ENCODE measurements around the gene LGR6.
"Not testable (repeated sequence)": the region's sequence is repeated elsewhere in the genome, so short reads cannot be mapped to it uniquely, and the experiment has no call there.

The LGR6 gene

DNA sequence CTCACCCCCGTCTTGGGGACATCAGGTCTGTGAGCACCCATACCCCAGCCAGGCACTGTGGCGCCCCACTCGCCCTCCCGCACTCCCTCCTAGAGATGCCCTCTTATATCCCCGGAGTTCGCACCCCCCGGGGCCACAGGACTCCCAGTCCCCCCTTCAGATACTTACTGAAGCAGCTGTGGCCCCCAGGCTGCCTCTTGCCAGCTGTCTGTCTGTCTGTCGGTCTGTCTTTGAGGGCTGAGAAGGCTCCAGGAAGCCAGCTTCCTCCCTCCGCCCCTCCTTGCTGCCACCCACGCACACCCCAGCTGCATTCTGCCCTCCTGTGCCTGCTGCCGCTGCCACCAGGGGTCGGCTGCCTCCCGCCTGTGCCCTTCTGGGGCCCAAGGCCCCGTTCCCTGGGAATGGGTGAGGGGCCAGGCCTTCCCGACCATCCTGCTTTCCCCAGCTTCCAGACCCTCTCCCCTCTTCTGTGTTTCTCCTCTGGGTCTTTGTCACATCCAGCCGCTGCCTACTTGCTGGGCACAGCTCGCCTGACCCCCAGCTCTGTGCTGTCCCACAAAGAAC is 33.1 kb upstream of the LGR6 start, which contains the start of gene PTPN7:
PTPN7 (minus strand) TSS at position 226 of the 564 bp plus-strand sequence. CDS start 1,200 bp downstream, outside the sequence.
- DNase-seq = peak; percentile 92

DNA sequence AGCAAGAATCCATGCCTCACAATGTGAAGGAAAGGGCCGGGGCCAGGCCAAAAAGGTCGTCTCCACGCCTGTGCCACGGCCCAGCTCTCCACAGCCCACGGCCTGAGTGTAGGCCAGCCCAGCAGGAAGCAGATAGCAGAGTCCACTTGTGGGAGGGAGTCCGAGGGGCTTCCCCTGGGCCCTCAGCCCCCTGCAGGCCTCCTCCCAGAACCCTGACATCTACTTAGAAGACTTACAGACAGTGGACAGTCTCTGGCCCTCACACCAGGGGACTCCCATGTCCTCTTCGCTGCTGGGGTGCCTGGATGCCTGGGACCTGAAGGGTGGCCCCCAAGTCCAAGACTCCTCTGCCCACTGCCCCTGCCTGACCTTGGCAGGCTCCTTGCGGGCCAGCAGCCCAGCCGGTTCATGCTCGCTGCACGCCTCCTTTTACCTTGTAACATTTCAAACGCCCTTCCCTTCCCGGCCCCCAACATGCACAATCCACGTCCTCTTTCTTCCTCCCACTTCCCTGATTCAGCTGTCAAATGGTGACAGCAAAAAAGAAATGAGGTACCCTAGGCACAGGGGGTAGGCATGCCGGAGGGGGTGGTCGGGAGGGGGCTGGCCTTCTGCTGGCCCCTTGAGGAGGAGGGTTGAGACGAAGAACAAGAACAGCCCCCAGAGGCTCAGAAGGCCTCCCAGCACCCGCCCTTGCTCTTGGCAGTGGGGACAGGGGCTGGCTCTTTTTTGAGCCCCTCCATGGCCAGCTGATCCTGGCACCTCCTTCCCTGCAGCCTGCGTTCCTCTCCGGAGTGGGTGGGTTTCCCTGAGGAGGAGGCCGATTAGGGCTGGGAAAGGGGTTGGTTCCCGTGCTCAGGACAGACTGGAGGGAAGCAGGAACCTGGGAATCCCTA is 32.2 kb upstream of the LGR6 start:
- no peak for DNase-seq

DNA sequence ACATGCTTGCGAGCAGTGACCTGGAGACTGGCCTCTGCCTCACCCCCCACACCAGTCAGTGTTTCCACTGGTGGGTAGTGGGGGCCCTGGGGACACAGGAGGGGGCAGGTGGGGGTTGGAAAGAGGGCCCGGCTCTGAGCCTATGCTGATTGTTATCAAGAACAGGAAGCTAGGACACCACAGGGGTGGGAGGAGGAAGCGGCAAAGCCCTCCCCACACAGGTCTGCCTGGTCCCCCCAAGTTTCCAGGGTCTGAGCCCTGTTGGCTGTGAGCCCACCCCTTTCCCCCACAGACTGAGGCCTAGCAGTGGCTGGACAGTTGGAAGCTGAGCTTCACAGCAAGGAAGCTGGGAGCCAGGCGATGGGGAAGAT is 31.6 kb upstream of the LGR6 start:
- DNase-seq = peak; percentile 68

DNA sequence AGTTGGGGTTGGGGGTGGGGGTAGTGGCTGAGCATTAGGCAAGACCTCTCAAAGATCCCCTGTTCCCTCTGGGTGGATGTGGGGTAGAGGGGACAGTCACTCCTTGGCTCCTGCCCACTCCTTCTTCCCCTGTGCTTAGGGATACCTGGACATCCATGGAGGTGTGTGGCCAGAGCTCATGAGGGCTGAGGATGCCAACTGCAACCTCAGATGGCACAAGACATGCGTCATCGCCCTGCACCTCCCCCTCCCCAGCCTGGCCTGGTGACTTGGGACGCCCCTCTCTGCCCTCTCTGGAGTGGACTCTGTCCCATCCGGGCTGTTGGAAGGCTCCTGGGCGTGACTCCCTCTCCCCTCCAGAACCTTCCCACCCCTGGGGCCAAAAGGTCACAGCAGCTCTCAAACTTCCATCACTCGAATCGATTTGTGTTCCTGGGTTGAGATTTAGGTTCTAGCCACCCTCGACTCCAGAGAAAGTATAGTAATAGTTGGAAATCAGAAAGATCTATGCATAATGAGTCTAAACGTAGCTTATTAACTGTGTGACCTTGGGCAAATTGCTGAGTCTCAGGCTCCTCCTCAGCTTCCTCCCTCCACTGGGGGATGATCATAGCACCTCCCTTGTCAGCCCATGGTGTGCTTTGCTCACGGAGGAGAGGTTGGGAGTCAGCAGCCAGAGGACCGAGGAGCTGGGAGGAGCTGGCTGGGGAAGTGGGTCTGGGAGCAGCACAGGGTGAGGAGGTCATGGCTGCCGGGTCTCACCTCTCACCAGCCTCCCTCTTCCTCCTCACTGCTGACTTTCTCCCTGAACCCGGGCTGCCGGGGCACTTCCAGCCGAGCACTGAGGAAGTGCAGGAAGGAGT is 30.9 kb upstream of the LGR6 start:
- DNase-seq = peak; percentile 62

DNA sequence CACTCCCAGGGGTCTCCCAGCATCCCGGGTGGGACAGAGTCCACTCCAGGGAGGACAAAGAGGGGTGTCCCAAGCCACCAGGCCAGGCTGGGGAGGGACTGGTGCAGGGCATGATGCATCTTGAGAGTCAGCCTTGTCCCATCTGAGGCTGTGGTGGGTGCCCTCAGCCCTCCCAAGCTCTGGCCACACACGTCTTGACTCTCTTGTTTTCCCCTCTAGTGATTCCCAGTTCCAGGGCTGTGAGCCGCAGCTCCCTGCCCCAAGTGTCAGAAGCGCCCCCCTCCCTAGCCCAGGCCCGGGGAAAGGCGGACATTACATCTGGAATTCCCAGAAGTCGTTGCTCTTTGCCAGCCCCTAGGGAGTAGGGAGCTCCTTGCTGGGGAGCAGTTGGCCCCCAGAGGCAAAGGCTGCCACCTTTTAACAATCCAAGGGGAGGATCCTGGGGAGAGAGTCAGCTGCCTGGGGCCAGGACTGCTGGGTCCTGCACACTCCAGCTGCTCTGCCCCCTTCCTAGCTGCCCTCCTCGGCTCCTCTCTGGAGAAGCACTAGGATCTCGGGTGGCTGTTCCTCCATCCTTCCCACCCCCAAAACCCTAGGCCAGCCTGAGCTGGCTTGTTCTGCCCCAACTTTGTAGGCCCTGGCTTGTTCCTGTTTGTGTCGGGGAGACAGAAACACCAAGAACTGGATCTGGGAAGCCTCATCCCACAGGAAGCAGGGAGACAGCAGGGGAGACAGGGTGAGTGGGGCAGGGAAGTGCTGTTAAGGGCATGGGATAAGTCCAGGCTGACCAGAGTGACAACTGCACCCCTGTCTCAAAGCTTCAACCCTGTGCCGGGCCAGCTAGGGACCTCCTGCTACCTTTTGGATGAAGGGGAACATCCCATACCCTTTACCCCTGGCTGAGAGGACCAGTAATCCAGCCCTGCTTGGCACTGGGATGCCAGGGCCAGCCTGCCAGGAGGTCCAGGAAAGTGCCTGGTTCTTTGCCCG is 30.0 kb upstream of the LGR6 start:
- DNase-seq = no peak

DNA sequence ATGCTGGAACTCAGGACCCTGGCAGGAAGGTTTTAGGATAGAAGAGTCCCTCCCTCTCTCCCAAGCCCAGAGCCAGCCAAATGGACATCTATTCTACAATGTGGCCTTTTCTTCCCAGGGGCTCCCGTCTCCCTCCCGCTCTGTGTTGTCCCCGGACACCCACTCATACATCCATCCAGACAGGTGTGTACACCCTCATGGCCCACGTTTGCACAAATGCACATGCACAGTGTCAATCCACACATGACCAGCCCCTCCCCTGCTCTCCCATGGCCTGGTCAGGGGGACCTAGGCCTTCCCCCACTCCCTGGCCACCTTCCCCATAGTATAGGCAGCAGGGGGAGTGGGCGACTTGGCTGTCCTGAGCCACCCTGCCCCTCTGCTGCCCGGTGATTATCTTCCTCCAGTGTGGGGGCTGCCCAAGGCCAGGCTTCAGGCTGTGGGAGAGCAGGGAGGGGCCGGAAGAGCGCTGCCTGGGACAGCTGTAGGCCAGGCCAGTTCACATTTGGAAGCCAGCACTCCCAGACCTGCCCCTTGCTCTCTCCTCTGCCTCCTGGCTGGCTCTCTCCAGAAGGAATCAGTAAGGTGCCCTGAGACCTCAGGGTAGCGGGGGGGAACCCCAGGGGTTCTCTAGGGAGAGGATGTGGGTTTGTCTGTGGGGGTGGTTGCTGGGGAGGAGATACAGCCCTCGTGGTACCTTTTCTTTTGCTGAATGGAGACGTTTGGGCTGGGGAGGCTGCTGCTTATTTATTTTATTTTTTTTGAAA is 29.1 kb upstream of the LGR6 start:
- DNase-seq = peak; percentile 81

DNA sequence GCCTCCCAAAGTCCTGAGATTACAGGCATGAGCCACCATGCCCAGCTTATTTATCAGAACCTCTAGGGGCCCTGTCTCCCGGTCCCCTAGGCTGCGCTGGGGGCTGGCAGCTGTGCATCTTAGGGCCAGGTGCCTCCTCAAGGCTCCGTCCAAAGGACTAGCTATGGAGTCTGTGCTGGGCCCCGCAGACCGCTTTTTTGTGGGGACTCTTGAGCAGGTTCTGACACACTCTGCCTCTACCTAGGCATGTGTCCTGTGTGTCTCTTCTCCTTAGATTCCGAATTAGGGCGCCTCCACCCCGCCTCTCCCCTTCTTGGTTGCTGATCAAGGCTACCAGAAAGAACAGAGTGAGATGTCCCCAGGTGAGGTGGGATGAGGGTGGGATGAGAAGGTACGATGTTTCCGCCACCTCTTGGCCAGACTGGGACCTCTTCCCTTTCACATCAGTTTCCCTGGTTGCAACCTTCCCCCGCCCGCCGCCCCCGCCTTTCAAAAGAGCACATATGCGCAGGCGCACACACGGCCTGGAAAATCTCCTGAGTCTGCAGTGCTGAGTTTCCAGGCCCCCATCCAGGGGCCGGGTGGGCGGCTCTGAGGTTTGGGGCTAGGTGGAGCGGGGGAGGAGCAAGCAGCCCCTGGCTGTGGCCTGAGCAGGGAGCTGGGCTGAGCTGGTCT is 28.2 kb upstream of the LGR6 start:
- DNase-seq = peak; percentile 62

DNA sequence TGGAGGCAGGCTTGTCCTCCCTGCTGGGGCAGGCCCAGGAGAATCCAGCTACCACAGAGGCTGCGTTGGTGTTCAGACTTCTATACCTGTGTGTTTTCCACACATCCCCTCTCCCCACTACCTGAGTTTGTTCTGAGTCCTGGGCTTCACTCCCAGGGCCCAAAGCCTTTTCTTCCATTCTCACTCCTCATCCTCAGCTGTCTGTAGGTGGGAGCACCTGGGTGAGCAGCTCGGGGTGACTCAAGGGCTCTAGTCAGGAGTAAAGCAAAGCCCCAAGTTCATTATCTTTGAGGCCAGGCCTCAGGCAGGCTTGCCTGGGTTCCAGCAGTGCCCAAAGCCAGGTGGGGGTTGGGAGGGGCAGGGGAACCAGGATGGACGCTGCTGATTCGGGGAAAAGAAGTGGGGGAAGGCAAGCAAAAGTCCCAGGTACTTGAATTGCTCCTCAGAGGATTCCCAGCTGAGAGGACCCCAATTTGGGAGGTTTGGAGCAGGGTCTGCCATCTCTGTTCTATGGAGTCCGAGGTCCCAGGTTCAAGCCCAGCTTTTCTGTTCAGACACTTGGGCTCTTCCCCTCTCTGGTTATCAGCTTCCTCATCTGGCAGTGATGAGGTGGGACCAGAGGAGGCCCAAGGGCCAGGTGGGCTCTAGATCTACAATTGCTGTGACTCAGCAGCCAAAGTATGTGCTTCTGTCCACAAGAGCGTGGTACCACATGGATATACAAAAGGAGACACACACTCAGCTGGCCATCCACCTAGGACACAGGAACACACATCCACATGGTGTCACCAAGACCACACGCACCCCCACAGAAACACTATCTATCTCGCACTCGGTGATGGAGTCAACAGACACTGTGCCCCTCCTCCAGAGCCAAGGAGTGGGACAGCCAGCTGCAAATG is 27.4 kb upstream of the LGR6 start:
- DNase-seq = no peak

DNA sequence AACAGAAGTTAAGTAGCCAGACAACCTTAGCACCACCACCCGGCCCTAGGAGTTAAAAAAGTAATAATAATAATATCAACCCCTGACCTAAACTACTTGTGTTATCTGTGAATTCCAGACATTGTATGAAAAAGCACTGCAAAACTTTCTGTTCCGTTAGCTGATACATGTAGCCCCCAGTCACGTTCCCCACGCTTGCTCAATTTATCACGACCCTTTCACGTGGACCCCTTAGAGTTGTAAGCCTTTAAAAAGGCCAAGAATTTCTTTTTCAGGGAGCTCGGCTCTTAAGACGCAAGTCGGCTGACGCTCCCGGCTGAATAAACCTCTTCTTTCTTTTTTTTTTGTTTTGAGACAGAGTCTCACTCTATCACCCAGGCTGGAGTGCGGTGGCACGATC is 26.5 kb upstream of the LGR6 start:
- DNase-seq = not testable (repeated sequence)

DNA sequence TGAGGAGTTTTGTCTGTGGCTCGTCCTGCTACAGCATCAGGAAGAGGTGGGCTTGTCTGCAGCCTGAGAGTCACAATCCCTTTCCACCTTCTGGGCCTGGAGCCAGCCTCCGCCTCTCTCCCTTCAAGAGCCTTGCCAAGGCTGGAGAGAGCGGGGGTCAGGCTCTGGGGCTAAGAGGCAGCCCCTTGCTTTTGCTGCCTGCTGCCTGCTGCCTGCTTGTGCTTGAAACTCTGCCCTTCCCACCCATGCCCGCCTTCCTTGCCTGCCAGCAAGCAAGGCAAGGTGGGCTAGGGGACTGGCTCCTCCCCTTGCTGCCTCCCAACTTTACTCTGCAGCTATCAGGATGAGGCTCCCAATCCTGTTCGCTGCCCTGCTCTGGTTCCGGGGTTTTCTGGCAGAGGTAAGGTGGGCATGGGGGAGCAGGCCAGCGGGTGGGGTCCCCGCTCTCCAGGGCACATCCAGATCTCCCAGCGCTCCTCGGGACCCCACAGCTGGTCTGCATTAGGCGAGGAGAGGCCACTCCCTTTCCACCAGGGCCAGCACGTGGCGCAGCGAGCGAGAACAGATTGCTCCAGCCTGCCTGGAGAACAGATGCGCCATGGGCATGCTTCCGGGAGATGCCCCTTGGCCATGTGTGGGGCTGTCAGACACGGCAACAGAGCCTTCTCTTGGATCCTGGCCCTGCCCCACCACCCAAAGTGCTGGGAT is 25.7 kb upstream of the LGR6 start:
- no peak for DNase-seq

DNA sequence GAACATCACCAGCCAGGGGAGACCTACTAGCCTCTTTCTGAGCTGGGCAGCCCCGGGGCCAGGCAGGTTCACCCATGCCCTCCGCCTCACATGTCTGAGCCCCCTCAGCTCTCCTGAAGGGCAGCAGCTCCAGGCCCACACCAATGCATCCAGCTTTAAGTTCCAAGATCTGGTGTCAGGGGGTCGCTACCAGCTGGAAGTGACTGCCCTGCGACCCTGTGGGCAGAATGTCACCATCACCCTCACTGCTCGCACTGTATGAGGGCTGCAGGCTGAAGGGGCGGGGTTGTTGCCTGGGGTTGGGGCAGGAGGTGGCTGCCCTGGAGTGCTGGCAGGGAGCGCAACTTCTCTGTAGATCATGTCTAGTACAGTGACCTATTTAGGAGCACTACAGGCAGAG is 24.7 kb upstream of the LGR6 start:
- DNase-seq = no peak

DNA sequence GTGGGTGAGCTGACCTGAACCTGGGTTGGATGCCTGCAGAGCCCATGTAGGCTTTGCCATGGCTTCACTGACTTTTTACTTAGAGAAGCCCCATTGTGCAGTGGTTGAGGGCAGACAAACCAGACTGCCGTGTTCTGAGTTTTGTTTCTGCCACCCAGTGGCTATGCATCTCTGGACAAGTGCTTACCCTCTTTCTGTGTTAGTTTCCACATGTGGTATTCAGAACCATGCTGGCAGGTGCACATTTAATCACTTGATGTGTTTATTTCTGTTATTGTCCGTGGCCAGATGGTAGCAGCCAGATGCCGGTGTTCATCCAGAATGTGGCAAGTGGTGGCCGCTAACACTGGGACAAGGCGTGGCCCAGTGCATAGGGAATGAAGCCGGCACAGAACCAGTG is 22.9 kb upstream of the LGR6 start:
- no peak for DNase-seq

DNA sequence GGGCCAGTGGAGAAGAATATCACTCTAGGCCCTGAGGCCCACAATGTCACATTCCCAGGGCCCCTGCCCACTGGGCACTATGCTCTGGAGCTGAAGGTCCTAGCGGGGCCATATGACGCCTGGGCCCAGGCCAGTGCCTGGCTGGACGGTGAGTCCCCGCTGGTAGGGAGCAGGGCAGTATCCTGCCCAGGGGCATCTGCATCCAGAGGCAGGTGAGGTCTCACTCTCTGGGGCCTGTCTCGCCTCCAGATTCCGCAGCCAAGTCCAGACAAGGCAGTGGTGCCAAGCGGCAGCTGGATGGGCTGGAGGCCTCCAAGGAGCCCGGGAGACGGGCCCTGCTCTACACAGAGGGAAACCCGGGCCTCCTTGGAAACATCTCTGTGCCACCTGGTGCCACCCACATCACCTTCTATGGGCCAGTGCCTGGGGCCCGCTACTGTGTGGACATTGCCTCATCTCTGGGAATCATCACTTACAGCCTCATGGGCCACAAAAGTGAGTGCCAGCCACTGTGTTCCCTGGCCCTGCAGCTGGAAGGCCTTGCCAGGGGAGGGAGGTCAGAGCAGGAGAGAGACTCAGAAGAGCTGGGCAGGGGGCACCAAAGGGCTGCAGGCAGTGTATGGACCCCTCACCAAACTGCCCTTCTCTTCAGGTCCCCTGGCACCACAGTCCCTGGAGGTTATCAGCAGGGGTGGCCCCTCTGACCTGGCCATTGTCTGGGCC is 22.1 kb upstream of the LGR6 start:
- DNase-seq = no peak

DNA sequence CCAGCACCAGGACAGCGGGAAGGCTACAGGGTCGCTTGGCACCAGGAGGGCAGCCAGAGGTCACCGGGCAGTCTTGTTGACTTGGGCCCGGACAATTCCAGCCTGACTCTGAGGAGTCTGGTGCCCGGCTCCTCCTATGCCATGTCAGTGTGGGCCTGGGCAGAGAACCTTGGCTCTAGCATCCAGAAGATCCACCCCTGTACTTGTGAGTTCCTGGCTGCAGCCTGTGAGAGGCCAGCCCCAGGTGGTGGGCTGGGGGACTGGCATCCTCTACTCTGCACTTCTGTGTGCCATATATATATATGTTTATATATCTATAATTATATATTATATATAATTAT is 21.6 kb upstream of the LGR6 start:
- DNase-seq = no peak

DNA sequence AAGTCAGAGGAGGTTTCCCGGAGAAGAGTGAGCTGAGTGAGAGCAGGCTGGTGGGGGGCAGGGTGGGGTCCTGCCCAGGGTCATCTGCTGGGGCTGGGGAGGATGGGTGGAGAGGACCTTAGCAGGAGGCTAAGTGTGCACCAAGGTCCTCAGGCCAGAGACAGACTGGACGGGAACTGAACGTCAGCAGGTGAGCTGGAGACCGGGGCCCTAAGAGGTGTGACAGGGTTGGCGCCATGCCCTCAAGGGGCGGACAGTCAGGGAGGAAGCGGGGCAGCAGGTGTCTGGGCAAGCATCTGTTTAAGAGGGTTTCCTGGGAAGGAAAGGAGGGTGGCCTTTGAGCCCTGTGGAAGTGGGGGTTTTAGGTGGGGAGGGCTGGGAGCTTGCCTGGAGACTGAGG is 19.6 kb upstream of the LGR6 start:
- DNase-seq = no peak

DNA sequence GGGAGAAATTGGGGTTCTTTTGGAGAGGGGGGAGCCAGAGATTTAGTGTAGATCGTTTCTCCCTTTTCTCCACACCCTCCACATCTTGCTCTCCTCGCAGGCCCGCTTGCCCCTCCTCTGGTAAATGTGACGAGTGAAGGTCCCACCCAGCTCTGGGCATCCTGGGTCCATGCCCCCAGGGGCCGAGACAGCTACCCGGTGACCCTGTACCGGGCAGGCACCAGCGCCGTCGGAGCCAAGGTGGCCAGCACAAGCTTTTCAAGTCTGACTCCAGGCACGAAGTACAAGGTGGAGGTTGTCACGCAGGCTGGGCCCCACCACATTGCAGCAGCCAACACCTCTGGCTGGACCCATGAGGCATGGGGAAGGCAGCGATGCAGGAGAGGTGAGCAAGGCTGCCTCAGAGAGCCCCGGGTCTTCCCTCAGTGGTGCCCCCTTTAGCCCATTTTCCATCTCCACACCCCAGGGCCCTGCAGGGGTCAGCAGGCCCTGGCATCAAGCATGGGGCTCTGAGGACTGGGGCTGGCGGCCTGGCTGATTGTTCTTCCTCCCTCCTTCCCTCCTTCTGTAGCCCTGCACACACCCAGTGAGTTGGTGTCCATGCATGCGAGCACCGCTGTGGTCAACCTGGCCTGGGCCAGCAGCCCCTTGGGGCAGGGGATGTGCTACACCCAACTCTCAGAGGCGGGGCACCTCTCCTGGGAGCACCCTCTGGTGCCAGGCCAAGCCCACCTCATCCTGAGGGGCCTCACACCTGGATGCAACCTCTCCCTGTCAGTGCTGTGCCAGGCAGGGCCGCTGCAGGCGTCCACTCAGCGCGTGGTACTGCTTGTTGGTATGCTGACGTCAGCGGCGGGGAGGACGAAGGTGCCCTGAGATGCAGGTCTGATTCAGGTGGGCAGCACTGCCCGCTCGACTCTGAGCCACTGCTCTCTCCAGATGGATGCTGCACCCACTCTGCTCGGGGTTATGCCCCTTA is 16.4 kb upstream of the LGR6 start:
- DNase-seq = no peak
